HepG2 (cell line): Measurements from ENCODE around the gene CIB1.

ENCODE experiments used
- ETV5 ChIP-seq: IDR thresholded peaks from 2 replicates; pipeline ENCODE4 v1.6.1; 2018; ENCODE audit warnings: missing biosample characterization, missing genetic modification reagents, inconsistent platforms, borderline replicate concordance
- HNRNPLL ChIP-seq: fragments of 200-400 bp; formaldehyde crosslinking; IDR thresholded peaks from 2 replicates; pipeline ENCODE4 v1.6.1; 2017; ENCODE audit warnings: mild to moderate bottlenecking, low read depth, low read length; ENCODE audit not compliant: poor library complexity, severe bottlenecking
- POLR2A ChIP-seq, 2 experiments: IDR thresholded peaks; 2 replicates each; pipeline ENCODE4 v1.6.1; 2011; ENCODE audit warnings: low read depth in 2 of 2, low read length in 2 of 2, mild to moderate bottlenecking in 1 of 2, moderate library complexity in 1 of 2; ENCODE audit not compliant: insufficient read depth in 1 of 2
- POLR2AphosphoS2 ChIP-seq: IDR thresholded peaks from 2 replicates; pipeline ENCODE4 v1.6.1; 2011; ENCODE audit warnings: low read depth, low read length, improper control_type of control experiment
- SMAD3 ChIP-seq: sonication (generic); formaldehyde crosslinking; IDR thresholded peaks from 2 replicates; pipeline ENCODE4 v1.4.0; 2020; ENCODE audit warnings: missing genetic modification reagents
- THRA ChIP-seq: sonication (generic); formaldehyde crosslinking; IDR thresholded peaks from 2 replicates; pipeline ENCODE4 v1.4.0; 2020; ENCODE audit warnings: missing genetic modification reagents, borderline replicate concordance
- ZFYVE20 ChIP-seq: sonication (generic); formaldehyde crosslinking; IDR thresholded peaks from 2 replicates; pipeline ENCODE4 v1.8.0; 2023; ENCODE audit warnings: low read depth, mild to moderate bottlenecking, moderate library complexity, missing genetic modification reagents, borderline replicate concordance
- ZNF713 ChIP-seq: sonication (generic); formaldehyde crosslinking; IDR thresholded peaks from 2 replicates; pipeline ENCODE4 v1.4.0; 2020; ENCODE audit warnings: mild to moderate bottlenecking, missing genetic modification reagents

- TF ChIP-seq ZFYVE20 (no peak), ETV5 (no peak), HNRNPLL (no peak), SMAD3 (CRISPR knock-in tag) (no peak), POLR2A (IDR thresholded peaks at IDR 0.05; ENCODE audit: insufficient read depth in 1 of 2, low read depth in 2 of 2, low read length in 2 of 2) (no peak), ZNF713 (CRISPR knock-in tag) (no peak), THRA (CRISPR knock-in tag) (no peak), POLR2AphosphoS2 (no peak)
Measured at GRCh38 chr15:90217671-90218394, 15.9 kb downstream of the CIB1 start.
